Panc1 (cell line): ENCODE results near the gene PRPS1L1. TPM values are rescaled to one million over a fixed set of nuclear protein-coding genes. Genes with fewer than 3 reads are reported as not detected.

Source experiments
- ATAC-seq: fragments of 200-7000 bp; cut with Tn5 transposase; 2 replicates; pipeline ENCODE4 v1.9.1; 2020; ENCODE audit warnings: mild to moderate bottlenecking, moderate library complexity
- BruUV-seq: library from RNA; stranded (reverse); fragments of 400-500 nt; replicated peaks from 2 replicates; lab custom pipeline; 2021; lab: Mats Ljungman, UMichigan
- CTCF ChIA-PET: fragments of 300-600 bp; sonication (Branson Sonifier 250); formaldehyde crosslinking; loops from one replicate; lab custom pipeline; 2022; ENCODE audit warnings: antibody characterized with exemption; lab: Charles Lee
- POLR2A ChIA-PET: fragments of 300-600 bp; sonication (Branson Sonifier 250); formaldehyde crosslinking; loops from one replicate; lab custom pipeline; 2022; ENCODE audit warnings: antibody characterized with exemption; lab: Charles Lee
- DNase-seq: peaks from one replicate; pipeline ENCODE4 v3.0.0-alpha.2; 2010; ENCODE audit warnings: low read depth, low spot score
- H3K27ac ChIP-seq: 2 replicates; pipeline ENCODE4 v1.5.1; 2011; ENCODE audit warnings: mild to moderate bottlenecking, low read length, inconsistent platforms
- H3K27me3 ChIP-seq: fragments of 200-500 bp; sonication (Bioruptor generic); 2 replicates; pipeline ENCODE4 v1.6.0; 2014; ENCODE audit warnings: low read length, inconsistent platforms; ENCODE audit not compliant: control insufficient read depth, insufficient read depth
- H3K36me3 ChIP-seq: fragments of 200-500 bp; sonication (Bioruptor generic); 2 replicates; pipeline ENCODE4 v1.5.1; 2014; ENCODE audit warnings: inconsistent platforms, mild to moderate bottlenecking, low read length, moderate library complexity; ENCODE audit not compliant: control insufficient read depth, insufficient read depth
- H3K4me1 ChIP-seq: 2 replicates; pipeline ENCODE4 v1.5.1; 2011; ENCODE audit warnings: inconsistent platforms, mild to moderate bottlenecking, low read length, moderate library complexity; ENCODE audit not compliant: control insufficient read depth, insufficient read depth
- H3K4me3 ChIP-seq, 2 experiments: 2 replicates each; pipeline ENCODE4 v1.5.1; 2011 to 2012; ENCODE audit warnings: low read depth in 2 of 2, low read length in 2 of 2, mild to moderate bottlenecking in 2 of 2, inconsistent platforms in 1 of 2, moderate library complexity in 1 of 2
- H3K9me3 ChIP-seq: fragments of 200-500 bp; sonication (Bioruptor generic); 2 replicates; pipeline ENCODE4 v1.5.1; 2014; ENCODE audit warnings: low read depth, mild to moderate bottlenecking, inconsistent platforms, low read length, moderate library complexity; ENCODE audit not compliant: control insufficient read depth, insufficient read depth
- CTCF ChIP-seq: fragments of 450-650 bp; IDR thresholded peaks from 2 replicates; pipeline ENCODE4 v1.5.1; 2017; ENCODE audit warnings: mild to moderate bottlenecking
- POLR2AphosphoS5 ChIP-seq: IDR thresholded peaks from 2 replicates; pipeline ENCODE4 v1.6.1; 2012; ENCODE audit warnings: mild to moderate bottlenecking, low read depth, low read length, moderate library complexity
- REST ChIP-seq, 2 experiments: IDR thresholded peaks; 2 replicates each; pipeline ENCODE4 v1.6.1; 2011 to 2012; ENCODE audit warnings: low read depth in 2 of 2, control low read depth in 1 of 2, low read length in 1 of 2, mild to moderate bottlenecking in 1 of 2, moderate library complexity in 1 of 2; ENCODE audit not compliant: insufficient read depth in 1 of 2
- SIN3A ChIP-seq: IDR thresholded peaks from 2 replicates; pipeline ENCODE4 v1.6.1; 2012; ENCODE audit warnings: low read depth, mild to moderate bottlenecking, low read length, moderate library complexity, borderline replicate concordance; ENCODE audit not compliant: insufficient read depth
- TCF7L2 ChIP-seq: IDR thresholded peaks from 2 replicates; pipeline ENCODE4 v1.6.1; 2011; ENCODE audit warnings: mild to moderate bottlenecking, low read depth, low read length, inconsistent platforms
- in situ Hi-C: cut with HindIII; loops from 2 replicates; pipeline ENCODE4 v1.10.0; 2016; ENCODE audit warnings: low sequenced_read_pairs, low pct_unique_long_range_greater_than_20kb
- intact Hi-C: fragments of 100-400 bp; cut with micrococcal nuclease; formaldehyde crosslinking; loops from one replicate; pipeline ENCODE4 v1.10.0; 2022; ENCODE audit not compliant: unreplicated experiment
- total RNA-seq: library from RNA; stranded (reverse); gene quantifications from one replicate; pipeline ENCODE4 v1.2.1, GENCODE V29; 2021; ENCODE audit not compliant: unreplicated experiment

The PRPS1L1 gene
- total RNA-seq, 1 experiment from 2014 or later: not detected

GRCh38 chr7:18013936-18014335, 13.7 kb downstream of the PRPS1L1 start:
- H3K4me3 ChIP-seq: no peak overlapping the region

GRCh38 chr7:18004372-18004771, 23.3 kb downstream of the PRPS1L1 start:
- no peaks in the 10 kb centered on the region for H3K9me3 ChIP-seq
- H3K36me3 ChIP-seq: no peaks in the 10 kb centered on the region
- DNase-seq: no peak
- ChIA-PET CTCF (interaction anchor here (0.5 to 0.7 kb wide), 2 partner anchors 199 to 309 kb away, joined by 7 to 11 read pairs; no protein-coding TSS in a partner anchor), POLR2A (no interaction called here)
- TF ChIP-seq CTCF (no peak), REST (IDR thresholded peaks at IDR 0.05; ENCODE audit: insufficient read depth in 1 of 2, low read depth in 2 of 2, low read length in 1 of 2) (no peak), SIN3A (no peak), TCF7L2 (no peak), POLR2AphosphoS5 (no peak)
- H3K4me3 ChIP-seq: no peak overlapping the region
- intact Hi-C loops (no loop called here), in situ Hi-C loops (no loop called here)
- no peaks in the 10 kb centered on the region for H3K27me3 ChIP-seq
- H3K4me1 ChIP-seq: no peaks in the 10 kb centered on the region
- no TSS peak for BruUV-seq
- H3K27ac ChIP-seq: no peak overlapping the region
- no peak for ATAC-seq

More at GRCh38 chr7:18013936-18014335, 13.7 kb downstream of the PRPS1L1 start:
- ChIA-PET POLR2A (no interaction called here), CTCF (interaction anchor here (0.6 kb wide), 2 partner anchors 263 to 363 kb away, joined by 3 to 6 read pairs; no protein-coding TSS in a partner anchor)
- Histone ChIP-seq H3K27me3 (no peaks in the 10 kb centered on the region), H3K36me3 (no peaks in the 10 kb centered on the region), H3K27ac (no peak overlapping the region), H3K4me1 (no peaks in the 10 kb centered on the region), H3K9me3 (no peaks in the 10 kb centered on the region)
- in situ Hi-C loops (no loop called here), intact Hi-C loops (no loop called here)
- no peak for TF ChIP-seq CTCF
- TF ChIP-seq REST (IDR thresholded peaks at IDR 0.05; ENCODE audit: insufficient read depth in 1 of 2, low read depth in 2 of 2, low read length in 1 of 2): no peak
- TF ChIP-seq POLR2AphosphoS5: no peak
- TF ChIP-seq TCF7L2: no peak
- no peak for TF ChIP-seq SIN3A
- BruUV-seq: no TSS peak
- no peak for ATAC-seq
- DNase-seq: no peak
